Adrenal gland (tissue), 12 donors: Measurements from ENCODE around the gene TFPI2. TPM values are rescaled to one million over a fixed set of nuclear protein-coding genes. Genes with fewer than 3 reads are reported as not detected.

Experiments used
- DNase-seq, 7 donors: peaks; one replicate each; pipeline ENCODE4 v3.0.0-alpha.2; 2019 to 2020
- H3K27ac ChIP-seq, 5 donors: fragments of 200-600 bp; sonication (generic) in 4 of 5; 1 replicate in 3 of 5; 2 replicates in 2 of 5; pipeline versions ENCODE4 v1.5.1 to v1.8.0; 2016 to 2020; ENCODE audit warnings: mild to moderate bottlenecking in 1 of 5
- H3K27me3 ChIP-seq: fragments of 200-600 bp; 2 replicates; pipeline ENCODE4 v1.8.0; 2021
- H3K36me3 ChIP-seq, 2 donors: fragments of 200-600 bp; replicated peaks in 1 of 2; 1 replicate in 1 of 2; 2 replicates in 1 of 2; pipeline versions ENCODE4 v1.5.1 to v1.8.0; 2018 to 2022
- H3K4me1 ChIP-seq, 2 donors: fragments of 200-600 bp; replicated peaks in 1 of 2; 1 replicate in 1 of 2; 2 replicates in 1 of 2; pipeline versions ENCODE4 v1.5.1 to v1.8.0; 2018 to 2021
- H3K4me3 ChIP-seq, 4 donors: fragments of 200-600 bp; sonication (generic) in 3 of 4; one replicate each; pipeline ENCODE4 v1.5.1; 2016 to 2018
- H3K9me3 ChIP-seq, 3 donors: fragments of 200-600 bp; sonication (generic) in 1 of 3; replicated peaks in 1 of 3; 1 replicate in 2 of 3; 2 replicates in 1 of 3; pipeline versions ENCODE4 v1.5.1 to v1.8.0; 2016 to 2021
- CTCF ChIP-seq, 6 experiments: fragments of 450-650 bp in 4 of 6; fragments of 200-600 bp in 2 of 6; sonication (generic) in 1 of 6; IDR thresholded peaks; 1 replicate in 5 of 6; 2 replicates in 1 of 6; pipeline versions ENCODE4 v1.5.1 to v1.8.0; 2016 to 2021; ENCODE audit warnings: antibody characterized with exemption in 6 of 6, mild to moderate bottlenecking in 2 of 6, moderate library complexity in 1 of 6
- POLR2A ChIP-seq, 2 donors: fragments of 450-650 bp; IDR thresholded peaks; one replicate each; pipeline ENCODE4 v1.6.1; 2017; ENCODE audit warnings: antibody characterized with exemption in 2 of 2, mild to moderate bottlenecking in 2 of 2, moderate library complexity in 1 of 2
- WGBS, 4 donors: extraction: QIAGEN DNeasy Blood & Tissue Kit in 2 of 4; methylation state at CpG; one replicate each; pipeline versions ENCODE4 v1.1.5 to v1.1.7; 2013 to 2017; 5-methylcytosine and 5-hydroxymethylcytosine counted together
- intact Hi-C, 2 donors: fragments of 100-400 bp; cut with DNase I; formaldehyde crosslinking; loops; one replicate each; pipeline versions ENCODE4 v1.14.1 to v1.15.0; 2022 to 2023
- polyA plus RNA-seq, 3 donors: library from polyadenylated mRNA; stranded (reverse); fragments of 200-250 nt in 2 of 3; fragments of 350-450 nt in 1 of 3; fragmentation: Illumina TruSeq in 1 of 3; extraction: RNeasy Lipid Tissue Mini Kit (QIAGEN cat#74804) in 1 of 3; gene quantifications; one replicate each; pipeline ENCODE4 v1.2.3, GENCODE V29; 2013 to 2014
- total RNA-seq, 9 donors: library from RNA; depleted of rRNA in 4 of 9; stranded (reverse); fragments of >200 nt in 4 of 9; fragments of 120-200 nt in 1 of 9; fragmentation: NEBNext Ultra II Directional in 1 of 9; extraction: Animal tissue kit (Norgen Biotek cat#: 25700) in 1 of 9; gene quantifications; one replicate each; pipeline versions ENCODE4 v1.1.0 to v1.2.4, GENCODE V29; 2013 to 2023
- donor health status: healthy with polysubstance abuse.
- donor health status: Bipolar disorder and iron deficiency.
- donor health status: DM: yes; HTN: yes; CAD: no.
- donor health status: DM: no; HTN: no; CAD: no.
- donor health status: DM: no; HTN: no; CAD: no.
- donor health status: DM: yes; HTN: yes; CAD: no.

Gene TFPI2
- total and polyA plus RNA-seq, 12 donors: 7.4 to 87.8 (median 24.0) TPM

- no peaks in the 10 kb centered on the region for H3K36me3 ChIP-seq
- H3K4me1 ChIP-seq: no peaks in the 10 kb centered on the region
- DNase-seq: no peak
- 44 to 87% (median 83%) methylated on average over 1 of the region's 1 CpG for WGBS, 4 donors
- H3K27ac ChIP-seq: no peak overlapping the region
- H3K4me3 ChIP-seq: no peak overlapping the region
- TF ChIP-seq CTCF (IDR thresholded peaks at IDR 0.05) (no peak), POLR2A (IDR thresholded peaks at IDR 0.05) (no peak)
- intact Hi-C loops: no loop called here
- no peaks in the 10 kb centered on the region for H3K27me3 ChIP-seq
- no peaks in the 10 kb centered on the region for H3K9me3 ChIP-seq
Observed at GRCh38 chr7:93855797-93856196, 34.8 kb downstream of the TFPI2 start.

GRCh38 chr7:93854480-93854879 lies 36.1 kb downstream of the TFPI2 start:
- WGBS, 4 donors: 85 to 93% (median 88%) methylated on average over 1 of the region's 1 CpG
- H3K27me3 ChIP-seq: no peaks in the 10 kb centered on the region
- intact Hi-C loops: no loop called here

GRCh38 chr7:93851536-93851935 lies 39.0 kb downstream of the TFPI2 start:
- Histone ChIP-seq H3K36me3 (no peaks in the 10 kb centered on the region), H3K27me3 (no peaks in the 10 kb centered on the region), H3K4me1 (no peaks in the 10 kb centered on the region), H3K4me3 (no peak overlapping the region), H3K27ac (no peak overlapping the region), H3K9me3 (no peaks in the 10 kb centered on the region)
- DNase-seq: no peak
- 80 to 91% (median 90%) methylated on average over 2 of the region's 2 CpGs for WGBS, 4 donors
- intact Hi-C loops: no loop called here
- TF ChIP-seq POLR2A (IDR thresholded peaks at IDR 0.05) (no peak), CTCF (IDR thresholded peaks at IDR 0.05) (no peak)

More at GRCh38 chr7:93854480-93854879, 36.1 kb downstream of the TFPI2 start:
- H3K4me1 ChIP-seq: no peaks in the 10 kb centered on the region
- TF ChIP-seq POLR2A (IDR thresholded peaks at IDR 0.05) (no peak), CTCF (IDR thresholded peaks at IDR 0.05) (no peak)
- H3K4me3 ChIP-seq: no peak overlapping the region
- H3K36me3 ChIP-seq: no peaks in the 10 kb centered on the region
- no peaks in the 10 kb centered on the region for H3K9me3 ChIP-seq
- no peak for DNase-seq
- H3K27ac ChIP-seq: no peak overlapping the region

- Histone ChIP-seq H3K36me3 (no peaks in the 10 kb centered on the region), H3K27me3 (no peaks in the 10 kb centered on the region), H3K9me3 (no peaks in the 10 kb centered on the region), H3K4me3 (no peak overlapping the region), H3K27ac (no peak overlapping the region), H3K4me1 (no peaks in the 10 kb centered on the region)
- DNase-seq: no peak
- WGBS, 4 donors: 47 to 67% (median 61%) methylated on average over 1 of the region's 1 CpG
- no peak for TF ChIP-seq CTCF (IDR thresholded peaks at IDR 0.05)
- intact Hi-C loops: no loop called here
Observed at GRCh38 chr7:93843260-93843659, 47.3 kb downstream of the TFPI2 start.
